Glutamatergic neuron (in vitro differentiated cells): Measurements from ENCODE around the gene TBL1XR1. TPM values are rescaled to one million over a fixed set of nuclear protein-coding genes. Genes with fewer than 3 reads are reported as not detected.

Experiments used
- DNase-seq: peaks from one replicate; pipeline ENCODE4 v3.0.0; 2022
- H3K27ac Mint-ChIP-seq: one replicate; pipeline ENCODE4 v1.8.0; 2020; ENCODE audit warnings: mild to moderate bottlenecking, mixed read lengths, inconsistent platforms; ENCODE audit not compliant: unreplicated experiment
- H3K27me3 Mint-ChIP-seq: one replicate; pipeline ENCODE4 v1.8.0; 2020; ENCODE audit warnings: mild to moderate bottlenecking, moderate library complexity, mixed read lengths, inconsistent platforms; ENCODE audit not compliant: unreplicated experiment
- H3K36me3 Mint-ChIP-seq: one replicate; pipeline ENCODE4 v1.8.0; 2020; ENCODE audit warnings: mild to moderate bottlenecking, mixed read lengths, inconsistent platforms; ENCODE audit not compliant: unreplicated experiment
- H3K4me1 Mint-ChIP-seq: one replicate; pipeline ENCODE4 v1.8.0; 2020; ENCODE audit warnings: mild to moderate bottlenecking, low read depth, mixed read lengths, inconsistent platforms; ENCODE audit not compliant: unreplicated experiment
- H3K4me3 Mint-ChIP-seq: one replicate; pipeline ENCODE4 v1.8.0; 2020; ENCODE audit warnings: mild to moderate bottlenecking, mixed read lengths, inconsistent platforms; ENCODE audit not compliant: unreplicated experiment
- H3K9me3 Mint-ChIP-seq: one replicate; pipeline ENCODE4 v1.8.0; 2020; ENCODE audit warnings: mild to moderate bottlenecking, moderate library complexity, mixed read lengths, inconsistent platforms; ENCODE audit not compliant: unreplicated experiment
- total RNA-seq: library from RNA; stranded (reverse); fragmentation: NEBNext Ultra II Directional; extraction: Animal tissue kit (Norgen Biotek cat#: 25700); gene quantifications from one replicate; pipeline ENCODE4 v1.2.1, GENCODE V29; 2021; ENCODE audit not compliant: unreplicated experiment
- TF ChIP-seq, protein P1 (sequence below): fragments of 200-600 bp; sonication (generic); IDR thresholded peaks from one replicate; pipeline ENCODE4 v1.5.0; 2021; ENCODE audit not compliant: partially characterized antibody, unreplicated experiment

The TBL1XR1 gene
- total RNA-seq, 1 donor from 2014 or later = 101 TPM

DNA sequence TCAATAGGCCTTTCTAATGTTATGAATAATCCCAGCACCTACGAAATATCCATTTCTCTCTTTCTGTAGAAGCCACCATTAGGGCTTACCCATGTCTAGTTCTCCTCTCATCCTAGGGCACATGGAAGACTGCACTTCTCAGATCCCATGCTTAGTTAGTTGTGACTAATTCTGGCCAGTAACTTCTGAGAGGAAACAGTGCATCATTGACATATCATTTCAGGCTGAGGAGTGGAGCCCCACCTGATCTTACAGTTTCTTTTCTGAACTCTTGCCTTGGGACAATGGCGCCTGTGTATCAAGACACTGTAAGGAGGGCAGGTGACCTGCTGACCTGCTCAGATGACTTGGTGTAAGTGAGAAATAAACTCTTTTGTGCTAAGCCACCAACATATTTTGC, 39.4 kb upstream of the TBL1XR1 start:
- no peak for DNase-seq
- H3K9me3 Mint-ChIP-seq = no peaks in the 10 kb centered on the region
- H3K27me3 Mint-ChIP-seq = peaks cover 2% of the 10 kb centered on the region
- H3K4me1 Mint-ChIP-seq = no peaks in the 10 kb centered on the region
- H3K27ac Mint-ChIP-seq = no peak overlapping the region
- H3K4me3 Mint-ChIP-seq = no peak overlapping the region
- no peaks in the 10 kb centered on the region for H3K36me3 Mint-ChIP-seq
- TF ChIP-seq, protein P1, sequence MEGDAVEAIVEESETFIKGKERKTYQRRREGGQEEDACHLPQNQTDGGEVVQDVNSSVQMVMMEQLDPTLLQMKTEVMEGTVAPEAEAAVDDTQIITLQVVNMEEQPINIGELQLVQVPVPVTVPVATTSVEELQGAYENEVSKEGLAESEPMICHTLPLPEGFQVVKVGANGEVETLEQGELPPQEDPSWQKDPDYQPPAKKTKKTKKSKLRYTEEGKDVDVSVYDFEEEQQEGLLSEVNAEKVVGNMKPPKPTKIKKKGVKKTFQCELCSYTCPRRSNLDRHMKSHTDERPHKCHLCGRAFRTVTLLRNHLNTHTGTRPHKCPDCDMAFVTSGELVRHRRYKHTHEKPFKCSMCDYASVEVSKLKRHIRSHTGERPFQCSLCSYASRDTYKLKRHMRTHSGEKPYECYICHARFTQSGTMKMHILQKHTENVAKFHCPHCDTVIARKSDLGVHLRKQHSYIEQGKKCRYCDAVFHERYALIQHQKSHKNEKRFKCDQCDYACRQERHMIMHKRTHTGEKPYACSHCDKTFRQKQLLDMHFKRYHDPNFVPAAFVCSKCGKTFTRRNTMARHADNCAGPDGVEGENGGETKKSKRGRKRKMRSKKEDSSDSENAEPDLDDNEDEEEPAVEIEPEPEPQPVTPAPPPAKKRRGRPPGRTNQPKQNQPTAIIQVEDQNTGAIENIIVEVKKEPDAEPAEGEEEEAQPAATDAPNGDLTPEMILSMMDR = no peak

- Mint-ChIP-seq H3K36me3 (peaks cover 4% of the 10 kb centered on the region), H3K27ac (no peak overlapping the region), H3K27me3 (peaks cover 2% of the 10 kb centered on the region), H3K4me3 (no peak overlapping the region), H3K9me3 (peaks cover 4% of the 10 kb centered on the region), H3K4me1 (no peaks in the 10 kb centered on the region)
- no peak for DNase-seq
- TF ChIP-seq, protein P1 = no peak
These were observed 36.8 kb upstream of the TBL1XR1 start for GRCh38 chr3:177234121-177234520.

- Mint-ChIP-seq H3K4me1 (no peaks in the 10 kb centered on the region), H3K27ac (no peak overlapping the region), H3K4me3 (no peak overlapping the region), H3K9me3 (peaks cover 4% of the 10 kb centered on the region), H3K36me3 (peaks cover 5% of the 10 kb centered on the region), H3K27me3 (no peaks in the 10 kb centered on the region)
- TF ChIP-seq, protein P1 = no peak
- no peak for DNase-seq
These were observed 34.0 kb upstream of the TBL1XR1 start for GRCh38 chr3:177231242-177231641.

GRCh38 chr3:177230641-177231040, 33.4 kb upstream of the TBL1XR1 start:
- H3K4me3 Mint-ChIP-seq = no peak overlapping the region
- TF ChIP-seq, protein P1 = no peak
- H3K27me3 Mint-ChIP-seq = no peaks in the 10 kb centered on the region
- no peak for DNase-seq
- peaks cover 5% of the 10 kb centered on the region for H3K36me3 Mint-ChIP-seq
- no peaks in the 10 kb centered on the region for H3K4me1 Mint-ChIP-seq
- H3K27ac Mint-ChIP-seq = no peak overlapping the region
- peaks cover 4% of the 10 kb centered on the region for H3K9me3 Mint-ChIP-seq

- no peaks in the 10 kb centered on the region for H3K4me1 Mint-ChIP-seq
- peaks cover 5% of the 10 kb centered on the region for H3K36me3 Mint-ChIP-seq
- no peak for DNase-seq
- H3K27me3 Mint-ChIP-seq = no peaks in the 10 kb centered on the region
- H3K9me3 Mint-ChIP-seq = peaks cover 4% of the 10 kb centered on the region
- H3K4me3 Mint-ChIP-seq = no peak overlapping the region
- TF ChIP-seq, protein P1 = no peak
- no peak overlapping the region for H3K27ac Mint-ChIP-seq
These were observed 32.5 kb upstream of the TBL1XR1 start for GRCh38 chr3:177229791-177230190.
